SK-N-SH treated with all-trans-retinoic acid at 6 μM for 48 hours (cell line): ENCODE results near the gene CACNA1D.

Experiments used
- BACH2 ChIP-seq: fragments of 250-450 bp; sonication (Bioruptor Pico); IDR thresholded peaks from 2 replicates; pipeline ENCODE4 v1.9.0; 2021; ENCODE audit warnings: mild to moderate bottlenecking, borderline replicate concordance
- CREB5 ChIP-seq: fragments of 250-450 bp; sonication (Bioruptor Pico); IDR thresholded peaks from 2 replicates; pipeline ENCODE4 v1.5.1; 2020; ENCODE audit warnings: low read depth, mild to moderate bottlenecking, moderate library complexity
- ESRRG ChIP-seq: fragments of 250-450 bp; sonication (Bioruptor Pico); IDR thresholded peaks from 2 replicates; pipeline ENCODE4 v1.6.1; 2021; ENCODE audit warnings: mild to moderate bottlenecking
- OSR1 ChIP-seq: fragments of 250-450 bp; sonication (Bioruptor Pico); IDR thresholded peaks from 2 replicates; pipeline ENCODE4 v1.8.0; 2022; ENCODE audit warnings: moderate library complexity, mild to moderate bottlenecking, inconsistent platforms
- POU6F1 ChIP-seq: fragments of 250-450 bp; sonication (Bioruptor Pico); IDR thresholded peaks from 2 replicates; pipeline ENCODE4 v1.8.0; 2021; ENCODE audit warnings: low read depth, mild to moderate bottlenecking, moderate library complexity, borderline replicate concordance
- PPARA ChIP-seq: fragments of 250-450 bp; sonication (Bioruptor Pico); IDR thresholded peaks from 2 replicates; pipeline ENCODE4 v1.5.0; 2020; ENCODE audit warnings: mild to moderate bottlenecking, borderline replicate concordance
- ZC3H10 ChIP-seq: fragments of 250-450 bp; sonication (Bioruptor Pico); IDR thresholded peaks from 2 replicates; pipeline ENCODE4 v1.5.1; 2021; ENCODE audit warnings: mild to moderate bottlenecking, moderate library complexity
- ZFP30 ChIP-seq: fragments of 450-650 bp; formaldehyde crosslinking; IDR thresholded peaks from 2 replicates; pipeline ENCODE4 v1.5.0; 2022; ENCODE audit warnings: mild to moderate bottlenecking, moderate library complexity
- ZNF565 ChIP-seq: fragments of 450-650 bp; formaldehyde crosslinking; conservative IDR thresholded peaks from 2 replicates; pipeline ENCODE4 v1.5.0; 2020; ENCODE audit warnings: low read depth, mild to moderate bottlenecking, moderate library complexity
- ZNF70 ChIP-seq: fragments of 450-650 bp; formaldehyde crosslinking; IDR thresholded peaks from 2 replicates; pipeline ENCODE4 v1.5.0; 2020; ENCODE audit warnings: mild to moderate bottlenecking, moderate library complexity
- TF ChIP-seq, protein P1 (sequence below): fragments of 250-450 bp; sonication (Bioruptor Pico); IDR thresholded peaks from 2 replicates; pipeline ENCODE4 v1.5.1; 2021; ENCODE audit warnings: mild to moderate bottlenecking, moderate library complexity

DNA sequence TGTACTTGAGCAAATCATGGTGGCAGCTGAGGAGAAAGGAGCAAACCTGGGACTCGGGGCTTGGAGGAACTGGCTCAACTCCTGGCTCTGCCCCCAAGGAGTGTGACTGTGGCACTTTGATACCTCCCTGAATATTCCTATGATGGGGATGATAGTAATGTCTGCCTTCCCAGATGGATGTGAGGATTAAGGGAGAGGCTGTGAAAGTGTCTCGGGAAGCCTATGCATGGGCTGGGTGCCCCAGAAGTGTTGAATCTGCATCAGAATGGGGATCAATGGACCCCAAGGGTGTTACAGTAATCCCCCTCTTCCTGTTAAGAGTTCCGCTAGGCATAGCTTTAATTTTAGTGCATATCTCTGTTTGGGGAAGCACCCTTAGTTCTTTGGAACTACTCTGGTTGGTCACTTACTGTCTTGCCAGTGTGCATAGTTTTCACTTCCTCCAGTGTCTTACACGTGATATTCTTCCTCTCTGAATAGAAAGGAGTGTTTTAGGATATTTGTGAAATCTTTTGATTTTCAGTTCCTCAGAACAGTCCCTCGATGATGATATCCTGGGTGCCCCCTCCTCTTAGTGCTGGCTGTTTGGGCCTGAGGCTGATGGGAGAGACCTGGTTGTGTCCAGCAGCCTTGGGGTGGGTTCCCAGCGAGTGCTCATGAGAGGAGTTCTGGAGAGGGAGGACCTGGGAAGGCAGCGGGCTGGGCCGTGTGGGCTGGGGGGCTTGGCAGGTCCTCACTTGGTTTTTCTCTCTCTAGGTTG lies 254.3 kb downstream of the CACNA1D start:
- TF ChIP-seq ZFP30 (CRISPR knock-in tag) (no peak), ZNF70 (CRISPR knock-in tag) (no peak), ESRRG (CRISPR knock-in tag) (no peak), OSR1 (CRISPR knock-in tag) (no peak), PPARA (no peak), BACH2 (CRISPR knock-in tag) (no peak), POU6F1 (CRISPR knock-in tag) (no peak), ZNF565 (no peak), CREB5 (CRISPR knock-in tag) (no peak), ZC3H10 (CRISPR knock-in tag) (no peak)
- TF ChIP-seq, protein P1, sequence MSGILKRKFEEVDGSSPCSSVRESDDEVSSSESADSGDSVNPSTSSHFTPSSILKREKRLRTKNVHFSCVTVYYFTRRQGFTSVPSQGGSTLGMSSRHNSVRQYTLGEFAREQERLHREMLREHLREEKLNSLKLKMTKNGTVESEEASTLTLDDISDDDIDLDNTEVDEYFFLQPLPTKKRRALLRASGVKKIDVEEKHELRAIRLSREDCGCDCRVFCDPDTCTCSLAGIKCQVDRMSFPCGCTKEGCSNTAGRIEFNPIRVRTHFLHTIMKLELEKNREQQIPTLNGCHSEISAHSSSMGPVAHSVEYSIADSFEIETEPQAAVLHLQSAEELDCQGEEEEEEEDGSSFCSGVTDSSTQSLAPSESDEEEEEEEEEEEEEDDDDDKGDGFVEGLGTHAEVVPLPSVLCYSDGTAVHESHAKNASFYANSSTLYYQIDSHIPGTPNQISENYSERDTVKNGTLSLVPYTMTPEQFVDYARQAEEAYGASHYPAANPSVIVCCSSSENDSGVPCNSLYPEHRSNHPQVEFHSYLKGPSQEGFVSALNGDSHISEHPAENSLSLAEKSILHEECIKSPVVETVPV (CRISPR knock-in tag): no peak
